GM18858 (cell line): ENCODE measurements around the gene ZNF688.
"Not testable (repeated sequence)": the region's sequence is repeated elsewhere in the genome, so short reads cannot be mapped to it uniquely, and the experiment has no call there.

Experiments
- ATAC-seq: cut with Tn5 transposase; IDR thresholded peaks from one replicate; pipeline ENCODE4 v1.9.1; 2021; ENCODE audit not compliant: unreplicated experiment

Gene ZNF688

GRCh38 chr16:30557957-30558788, 13.3 kb downstream of the ZNF688 start, which contains the start of gene ZNF764:
Gene ZNF764 (minus strand): TSS chr16:30558374. CDS start chr16:30558182, 192 bp downstream.
- peak; percentile 63 for ATAC-seq

- ATAC-seq: no peak
These were observed 13.9 kb downstream of the ZNF688 start for GRCh38 chr16:30557707-30557956.

- no peak for ATAC-seq
These were observed 15.4 kb downstream of the ZNF688 start for GRCh38 chr16:30556125-30556473.

- ATAC-seq: no peak
These were observed 16.0 kb downstream of the ZNF688 start for GRCh38 chr16:30555315-30556124.

- ATAC-seq: no peak
These were observed 16.8 kb downstream of the ZNF688 start for GRCh38 chr16:30554557-30555314.

GRCh38 chr16:30553393-30553899, 18.1 kb downstream of the ZNF688 start:
- ATAC-seq: no peak

GRCh38 chr16:30552956-30553355, 18.6 kb downstream of the ZNF688 start:
- ATAC-seq: no peak

GRCh38 chr16:30551781-30552180, 19.7 kb downstream of the ZNF688 start:
- no peak for ATAC-seq

GRCh38 chr16:30548416-30549253, 22.9 kb downstream of the ZNF688 start:
- no peak for ATAC-seq

- ATAC-seq: no peak
These were observed 25.4 kb downstream of the ZNF688 start for GRCh38 chr16:30546115-30546514.

- no peak for ATAC-seq
These were observed 28.4 kb downstream of the ZNF688 start for GRCh38 chr16:30543067-30543466.

GRCh38 chr16:30541502-30542329, 29.8 kb downstream of the ZNF688 start:
- ATAC-seq: no peak

GRCh38 chr16:30540916-30541464, 30.5 kb downstream of the ZNF688 start:
- ATAC-seq: not testable (repeated sequence)

- not testable (repeated sequence) for ATAC-seq
These were observed 31.5 kb downstream of the ZNF688 start for GRCh38 chr16:30539986-30540526.

GRCh38 chr16:30539000-30539964, 32.2 kb downstream of the ZNF688 start:
- ATAC-seq: no peak

GRCh38 chr16:30536391-30537024, 35.0 kb downstream of the ZNF688 start:
- not testable (repeated sequence) for ATAC-seq

- ATAC-seq: no peak
These were observed 35.7 kb downstream of the ZNF688 start for GRCh38 chr16:30535777-30536190.
